ENCODE data around the gene HIF1AN. TPM values are rescaled to one million over a fixed set of nuclear protein-coding genes. Genes with fewer than 3 reads are reported as not detected.

HIF1AN gene
- 4.0 and 4.9 TPM in 2 replicates for polyA plus RNA-seq (2014; cell fraction: cytosol; rRNA removed)
- 9.6 and 17.1 TPM in 2 replicates for polyA plus RNA-seq (2014; cell fraction: nucleus; rRNA removed)

DNA sequence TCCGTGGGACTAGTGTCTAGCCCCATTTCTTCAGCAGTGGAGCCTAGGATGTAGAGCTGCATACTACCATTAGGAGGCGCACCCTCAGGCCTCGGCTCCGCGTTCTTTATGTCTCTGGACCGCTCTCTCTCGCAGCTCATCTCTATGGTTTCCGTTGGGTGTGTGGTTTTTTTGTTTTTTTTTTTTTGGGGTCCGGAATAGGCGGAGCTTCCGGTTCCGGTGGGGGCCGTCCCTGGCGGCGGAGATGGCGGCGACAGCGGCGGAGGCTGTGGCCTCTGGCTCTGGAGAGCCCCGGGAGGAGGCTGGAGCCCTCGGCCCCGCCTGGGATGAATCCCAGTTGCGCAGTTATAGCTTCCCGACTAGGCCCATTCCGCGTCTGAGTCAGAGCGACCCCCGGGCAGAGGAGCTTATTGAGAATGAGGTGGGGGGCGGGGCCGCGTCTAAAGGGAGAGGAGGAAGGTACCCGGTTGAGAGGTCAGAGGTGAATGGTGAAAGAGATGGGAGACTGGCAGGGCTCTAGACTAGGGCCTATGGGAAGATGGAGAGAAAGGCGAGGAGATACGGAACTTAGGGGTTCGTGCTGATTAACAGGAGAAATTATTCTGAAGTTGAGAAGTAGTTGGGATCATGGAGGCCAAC, at the start of gene HIF1AN:
Gene HIF1AN (plus strand): TSS at position 229 of the 639 bp plus-strand sequence. CDS start 16 bp downstream, at position 245.
- DNase-seq (ENCODE audit: low spot score) = peak; percentile 98

DNA sequence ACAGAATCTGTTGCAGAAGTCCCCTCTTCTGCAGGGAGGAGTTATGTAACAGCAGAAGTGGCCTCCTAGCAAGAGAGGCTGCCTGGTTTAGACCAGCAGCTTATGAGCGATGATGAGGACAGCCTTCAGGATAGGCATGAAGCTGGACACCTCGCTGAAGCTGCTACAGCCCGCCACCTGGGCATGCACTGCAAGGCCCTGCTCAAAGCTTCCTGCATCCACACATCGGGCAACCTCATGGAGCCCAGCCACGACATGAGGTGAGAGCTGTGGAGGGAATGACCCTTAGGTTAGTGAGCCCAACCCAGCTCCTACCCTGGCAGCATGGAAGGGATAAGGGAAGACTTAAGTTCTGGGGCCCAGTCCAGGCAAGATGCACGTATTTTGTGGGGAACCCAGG, 48.2 kb upstream of the HIF1AN start:
- no peak for DNase-seq (ENCODE audit: low spot score)

DNA sequence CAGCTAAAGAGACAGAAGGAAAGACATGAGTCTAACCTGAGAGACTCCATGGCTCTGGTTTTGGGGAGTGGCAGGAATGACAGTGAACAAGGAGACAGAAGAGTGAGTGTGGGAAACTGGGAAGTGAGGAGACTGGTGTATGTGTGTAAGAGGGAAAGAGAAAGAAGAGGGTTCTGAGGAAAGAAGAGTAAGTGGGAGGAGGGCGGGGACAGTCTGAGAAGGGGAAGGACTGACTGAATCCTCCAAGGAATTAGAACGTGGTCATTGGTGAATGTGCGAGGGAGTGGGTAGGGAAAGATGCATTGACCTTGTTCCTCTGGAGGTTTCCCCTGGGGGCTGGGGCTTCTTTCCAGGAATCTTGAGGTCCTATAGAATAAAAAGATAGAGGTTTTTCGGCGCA, 46.3 kb upstream of the HIF1AN start:
- DNase-seq (ENCODE audit: low spot score) = no peak

DNA sequence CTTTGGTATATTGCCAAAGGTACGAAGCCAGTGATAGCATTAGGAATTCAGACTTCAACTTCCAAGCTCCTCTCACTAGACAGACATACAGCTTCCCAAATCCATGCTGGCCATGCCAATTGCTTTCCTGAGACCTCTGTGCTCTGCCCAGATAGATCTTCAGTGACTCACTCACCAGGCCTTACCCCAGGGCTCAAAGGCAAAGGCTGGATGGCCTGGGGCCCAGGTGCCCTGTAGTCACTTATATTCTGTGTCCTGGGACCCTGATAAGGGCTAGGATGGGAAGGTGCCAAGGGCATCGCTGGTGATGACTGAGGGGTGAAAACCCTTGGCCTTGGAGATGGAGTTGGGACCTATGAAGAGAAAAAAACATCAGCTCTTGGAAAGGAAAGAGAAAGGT, 45.2 kb upstream of the HIF1AN start:
- no peak for DNase-seq (ENCODE audit: low spot score)

DNA sequence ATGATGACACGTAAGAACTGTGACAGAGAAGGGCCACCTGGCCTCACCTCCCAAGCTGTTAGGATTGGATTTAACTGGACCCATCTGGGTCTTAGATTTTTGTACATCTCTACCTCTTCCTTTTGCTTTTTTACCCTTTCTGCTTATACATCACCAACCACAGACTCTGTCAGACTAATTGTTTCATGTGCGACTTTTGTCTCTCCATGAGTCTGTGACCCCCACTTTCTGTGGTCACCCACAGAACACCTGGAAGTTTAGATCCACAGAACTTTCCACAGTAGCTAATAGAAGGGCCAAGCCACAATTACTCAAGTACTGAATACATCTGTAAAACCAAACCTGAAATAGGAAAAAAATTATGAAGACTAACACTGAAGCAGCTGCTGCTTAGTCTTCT, 39.2 kb upstream of the HIF1AN start:
- DNase-seq (ENCODE audit: low spot score) = no peak

DNA sequence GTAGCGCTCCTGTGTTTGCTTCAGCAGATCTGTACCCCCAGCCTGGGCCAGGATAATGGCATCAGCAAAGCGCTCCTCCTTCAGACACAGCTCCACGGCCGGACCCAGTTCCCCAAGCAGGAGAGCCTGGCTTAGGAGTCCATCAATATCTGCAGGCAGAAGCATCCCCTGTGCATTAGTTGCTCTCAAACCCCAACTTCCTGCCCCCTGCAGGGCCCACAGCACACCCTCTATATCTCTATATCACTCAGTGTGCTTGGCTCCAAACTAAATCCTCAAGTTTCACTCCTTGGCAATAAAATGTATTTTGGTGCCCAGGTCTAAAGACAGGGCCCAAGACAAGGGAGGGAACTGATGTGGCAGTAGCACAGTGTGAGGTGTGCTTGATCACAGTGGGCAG, 37.7 kb upstream of the HIF1AN start:
- no peak for DNase-seq (ENCODE audit: low spot score)

DNA sequence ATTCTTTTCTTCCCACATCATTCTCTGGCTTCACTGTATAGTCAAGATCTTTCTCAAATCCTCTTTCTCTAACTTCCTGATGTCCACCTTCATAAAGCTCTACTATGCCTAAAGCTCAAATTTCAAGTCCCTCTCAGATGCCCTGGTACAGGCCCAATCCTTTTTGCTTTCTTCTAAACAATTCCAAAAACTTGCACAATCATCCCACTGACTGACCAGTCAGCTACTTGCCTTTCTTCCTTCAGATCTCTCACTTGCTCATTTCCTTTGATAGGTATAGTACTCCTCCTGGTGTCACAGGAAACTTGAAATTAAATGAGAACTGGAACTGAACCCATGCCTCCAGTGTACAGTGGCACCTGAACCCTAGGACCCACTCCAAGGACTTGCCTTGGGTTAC, 34.3 kb upstream of the HIF1AN start:
- DNase-seq (ENCODE audit: low spot score) = no peak

DNA sequence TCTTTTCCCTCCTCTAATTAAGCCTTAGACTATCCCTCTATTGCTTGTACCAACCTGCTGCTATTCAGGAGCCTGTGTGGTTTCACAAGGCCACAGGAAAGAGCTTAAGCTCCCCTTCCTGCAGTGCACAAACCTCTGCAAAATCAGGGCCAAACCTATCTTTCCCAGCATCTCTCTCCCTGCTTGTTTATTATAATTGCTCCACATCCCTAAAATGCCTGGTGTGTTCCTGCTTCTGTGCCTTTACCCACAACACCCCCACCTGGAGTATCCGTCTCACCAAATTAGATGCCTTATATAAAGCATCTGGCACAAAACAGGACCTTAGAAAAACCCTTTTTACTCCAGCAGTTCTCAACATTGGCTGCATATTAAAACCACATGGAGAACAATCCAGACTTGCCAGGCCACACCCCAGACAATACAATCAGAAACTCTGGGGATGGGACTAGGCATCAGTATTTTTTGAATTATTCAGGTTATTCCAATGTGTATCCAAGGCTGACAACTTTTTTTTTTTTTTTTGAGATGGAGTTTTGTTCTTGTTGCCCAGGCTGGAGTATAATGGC, 32.7 kb upstream of the HIF1AN start:
- DNase-seq (ENCODE audit: low spot score) = no peak

DNA sequence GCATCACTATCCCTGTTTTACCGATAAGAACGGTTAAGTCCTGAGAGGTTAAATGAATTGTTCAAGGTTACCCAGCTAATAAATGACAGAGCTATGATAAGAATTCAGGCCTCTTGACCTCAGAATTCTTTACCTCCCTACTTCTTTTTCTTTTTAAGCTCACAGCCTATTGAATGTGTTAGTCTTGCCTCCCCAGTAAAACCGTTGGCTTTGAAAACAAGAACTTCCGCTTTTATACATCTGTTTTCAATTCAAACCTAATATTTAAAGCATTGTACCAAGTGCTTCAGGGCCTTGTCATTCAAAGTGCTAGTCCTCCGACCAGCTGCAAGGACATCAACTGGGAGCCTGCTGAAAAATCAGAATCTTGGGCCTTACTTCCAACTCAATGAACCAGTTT, 31.6 kb upstream of the HIF1AN start:
- no peak for DNase-seq (ENCODE audit: low spot score)

DNA sequence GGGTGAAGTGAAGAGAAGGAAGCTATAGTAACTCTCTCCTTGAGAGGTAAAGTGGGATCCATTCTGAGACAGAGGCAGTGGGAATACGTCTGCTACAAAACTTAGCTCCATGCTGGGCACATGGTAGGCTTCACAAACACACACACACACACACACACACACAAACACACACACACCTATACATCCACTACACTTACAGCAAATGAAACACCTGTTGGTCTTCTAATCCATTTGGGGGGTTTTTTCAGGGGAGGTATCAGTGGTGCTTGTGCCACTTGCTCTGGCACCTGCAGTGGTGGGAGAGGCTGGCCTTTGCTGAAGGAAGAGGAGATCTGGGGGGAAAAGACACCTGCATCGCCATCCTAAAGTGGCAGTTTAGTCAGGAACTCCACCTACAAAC, 30.6 kb upstream of the HIF1AN start:
- no peak for DNase-seq (ENCODE audit: low spot score)

DNA sequence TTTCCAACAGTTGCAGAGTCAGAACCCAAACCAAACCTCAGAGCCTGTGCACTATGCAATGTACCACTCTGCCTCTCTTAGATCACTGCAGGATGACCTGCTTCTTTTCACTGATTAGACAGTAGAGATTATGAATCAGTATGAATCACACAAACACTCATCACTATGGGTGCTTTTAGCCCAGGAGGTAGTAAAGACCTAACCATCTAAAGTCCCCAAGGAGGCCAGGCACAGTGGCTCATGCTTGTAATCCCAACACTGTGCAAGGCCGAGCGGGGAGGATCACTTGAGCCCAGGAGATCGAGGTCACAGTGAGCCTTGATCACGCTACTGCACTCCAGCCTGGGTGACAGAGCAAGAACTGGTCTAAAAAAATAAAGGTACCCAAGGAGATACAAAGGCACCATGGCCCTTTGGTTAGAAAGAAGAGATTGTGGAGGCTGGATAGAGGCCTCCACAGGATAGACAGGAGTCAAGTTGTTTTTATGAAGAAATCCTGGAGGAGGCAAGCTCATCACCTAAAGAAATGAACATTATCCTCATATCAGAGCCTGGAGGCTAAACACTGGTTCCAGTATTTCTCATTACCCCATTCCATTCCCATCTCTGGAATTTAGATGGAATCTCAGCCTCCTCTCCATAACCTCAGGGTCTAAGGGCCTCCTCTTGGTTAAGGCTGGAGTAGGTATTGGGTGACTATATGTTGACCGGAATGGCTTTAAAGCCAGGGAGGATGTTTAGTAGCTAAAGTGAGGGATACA, 29.0 kb upstream of the HIF1AN start:
- DNase-seq (ENCODE audit: low spot score) = no peak

DNA sequence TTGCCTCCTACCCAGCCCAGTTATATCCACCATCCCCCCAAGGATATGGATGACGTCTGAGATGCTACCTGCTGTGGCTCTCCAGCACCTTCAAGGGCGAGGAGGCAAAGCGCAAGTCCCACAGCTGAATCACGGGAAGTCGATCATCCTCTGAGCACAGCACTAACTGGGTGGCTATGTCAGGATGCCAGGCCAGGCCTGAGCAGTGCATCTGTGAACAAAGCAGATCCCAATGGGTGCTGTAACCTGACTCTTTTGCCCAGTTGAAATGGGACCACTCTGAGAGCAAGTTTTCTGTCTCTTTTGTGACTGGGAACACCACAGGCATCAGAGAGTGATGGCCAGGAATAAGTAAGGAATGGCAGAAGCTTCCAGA, 28.4 kb upstream of the HIF1AN start:
- no peak for DNase-seq (ENCODE audit: low spot score)

DNA sequence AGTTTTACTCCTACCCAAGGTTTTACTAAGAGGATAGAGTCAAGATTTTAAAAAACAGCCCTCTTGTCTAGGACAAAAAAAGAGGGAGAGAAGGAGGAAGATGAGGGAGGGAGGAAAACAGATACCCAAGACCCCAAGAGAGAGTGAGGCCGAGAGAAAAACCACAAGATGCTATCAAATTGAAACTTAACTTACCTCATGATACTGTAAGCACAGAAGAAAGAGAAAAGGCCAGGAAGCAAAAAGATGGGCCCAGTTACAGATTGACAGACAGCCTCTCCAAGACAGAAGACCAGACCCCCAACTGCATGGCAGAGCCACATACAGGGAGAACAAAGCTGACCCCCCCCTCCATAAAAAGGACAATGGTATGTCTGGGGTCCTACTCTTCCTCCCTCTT, 27.5 kb upstream of the HIF1AN start:
- DNase-seq (ENCODE audit: low spot score) = no peak

DNA sequence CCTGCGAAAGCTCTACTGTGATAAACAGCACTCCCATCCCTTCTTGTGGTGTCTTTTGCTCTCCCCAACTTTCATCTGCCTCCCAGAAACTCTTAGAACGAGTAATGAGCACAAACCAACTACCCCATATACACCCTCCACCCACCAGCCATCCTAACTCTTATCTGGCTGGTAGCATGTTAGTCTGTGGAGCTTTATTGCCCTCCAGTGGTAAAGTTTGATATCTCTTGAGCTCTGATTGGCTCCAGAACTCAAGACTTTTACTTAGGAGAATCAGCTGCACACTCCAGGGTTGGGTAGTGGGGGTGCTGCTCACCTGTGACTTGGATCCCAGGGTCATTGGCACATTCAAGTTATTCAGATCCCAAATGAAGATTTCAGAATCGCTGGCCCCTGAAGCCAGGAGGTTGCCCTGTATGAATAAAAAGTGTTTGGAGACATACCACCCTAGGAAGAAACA, 27.0 kb upstream of the HIF1AN start:
- DNase-seq (ENCODE audit: low spot score) = peak; percentile 67

DNA sequence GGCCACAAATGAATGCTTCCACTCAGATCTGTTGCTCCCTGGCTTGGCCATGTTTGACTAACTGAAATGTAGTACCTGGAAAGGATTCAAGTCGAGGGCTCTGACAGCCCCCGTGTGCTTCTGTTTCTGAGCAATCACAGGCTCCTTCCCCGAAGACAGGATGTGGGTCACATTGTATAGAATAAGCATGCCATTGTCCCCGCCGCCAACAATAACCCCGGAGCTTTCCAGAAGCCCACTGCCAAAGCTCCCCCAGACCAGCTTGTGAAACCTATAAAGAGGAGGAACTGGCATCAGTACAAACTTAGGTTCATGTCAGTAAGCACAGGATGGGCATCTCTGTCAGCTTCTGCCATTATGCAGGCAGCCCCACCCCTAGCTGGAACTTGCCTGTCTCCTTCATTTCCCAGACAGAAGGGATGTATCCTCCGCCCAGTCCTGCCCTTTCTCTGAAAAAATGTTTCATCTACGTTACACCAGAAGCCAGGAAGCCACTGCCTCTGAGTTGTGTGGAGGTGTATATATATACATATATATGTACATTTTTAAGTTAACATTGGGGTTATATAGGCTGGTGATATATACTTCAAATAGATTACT, 26.4 kb upstream of the HIF1AN start:
- no peak for DNase-seq (ENCODE audit: low spot score)

DNA sequence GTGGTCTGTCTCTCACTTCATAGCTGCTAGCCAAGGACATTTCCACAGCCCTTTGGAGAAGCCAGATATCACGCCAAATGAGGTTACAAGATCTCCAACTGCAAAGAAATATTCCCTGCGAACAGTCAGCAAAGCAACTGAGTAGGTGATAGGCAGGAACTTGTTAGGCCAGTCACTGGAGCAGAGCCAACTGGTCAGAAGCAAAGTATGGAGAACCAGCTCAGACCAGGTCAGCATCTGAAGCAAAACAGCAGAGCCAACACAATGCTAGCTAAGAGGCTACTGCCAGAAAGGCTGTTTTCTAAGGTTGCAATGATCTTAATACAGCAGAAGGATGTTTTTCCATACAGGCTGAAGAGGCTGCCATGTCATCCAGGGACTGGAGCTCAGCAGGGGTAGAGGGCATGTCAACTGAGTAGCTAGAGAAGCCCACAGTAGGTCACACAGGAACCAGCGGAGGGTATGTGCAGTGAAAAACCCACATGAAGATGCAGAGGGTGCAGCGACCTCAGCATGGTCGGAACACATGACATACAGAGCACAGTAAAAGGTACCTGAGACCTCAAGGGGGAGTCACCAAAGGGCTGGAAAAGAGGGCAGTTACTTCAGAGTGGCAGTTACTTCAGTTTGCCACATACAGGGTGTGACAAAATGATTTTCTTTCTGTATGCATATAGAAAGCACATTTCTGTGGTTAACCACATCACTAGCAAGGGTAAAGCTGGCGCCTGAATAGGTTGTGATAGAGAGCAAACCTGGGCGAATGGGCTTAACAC, 25.0 kb upstream of the HIF1AN start:
- DNase-seq (ENCODE audit: low spot score) = no peak

DNA sequence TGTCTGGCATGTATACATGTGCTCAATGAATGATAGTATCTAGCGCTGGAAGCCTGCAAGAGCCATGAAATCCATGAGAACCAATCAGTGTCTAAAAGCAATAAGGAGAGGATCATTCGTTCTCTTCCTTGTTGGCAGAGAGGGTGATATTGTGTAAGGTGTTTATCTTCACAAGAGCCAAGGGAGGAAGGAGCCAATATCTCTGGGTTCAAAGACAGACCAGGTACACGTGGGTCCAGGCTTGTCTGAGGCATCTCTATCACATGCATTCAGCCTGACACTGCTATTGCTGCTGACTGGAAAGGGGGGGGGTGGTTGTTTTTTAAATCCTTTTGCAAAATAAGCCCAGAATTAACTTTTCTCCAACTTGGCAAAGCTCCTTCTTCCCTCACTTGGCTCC, 20.1 kb upstream of the HIF1AN start:
- DNase-seq (ENCODE audit: low spot score) = no peak

DNA sequence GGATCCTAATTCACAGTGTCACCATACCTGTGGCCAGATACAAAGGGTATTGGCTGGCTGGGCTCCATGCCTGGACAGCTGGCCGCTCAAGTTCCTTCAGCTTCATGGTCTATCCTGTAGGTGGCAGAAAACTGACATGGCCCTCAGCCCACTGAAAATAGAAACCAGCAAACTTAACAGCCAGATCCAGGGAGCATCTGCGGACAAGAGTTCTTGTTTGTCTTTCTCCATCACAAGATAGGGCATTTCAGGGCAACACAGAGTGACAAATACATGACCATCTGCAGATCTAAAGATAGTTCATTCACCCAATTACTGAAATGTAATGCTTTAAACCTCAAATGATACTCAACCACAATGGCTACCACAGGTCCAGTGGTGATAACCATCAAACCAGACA, 18.9 kb upstream of the HIF1AN start:
- peak; percentile 65 for DNase-seq (ENCODE audit: low spot score)

DNA sequence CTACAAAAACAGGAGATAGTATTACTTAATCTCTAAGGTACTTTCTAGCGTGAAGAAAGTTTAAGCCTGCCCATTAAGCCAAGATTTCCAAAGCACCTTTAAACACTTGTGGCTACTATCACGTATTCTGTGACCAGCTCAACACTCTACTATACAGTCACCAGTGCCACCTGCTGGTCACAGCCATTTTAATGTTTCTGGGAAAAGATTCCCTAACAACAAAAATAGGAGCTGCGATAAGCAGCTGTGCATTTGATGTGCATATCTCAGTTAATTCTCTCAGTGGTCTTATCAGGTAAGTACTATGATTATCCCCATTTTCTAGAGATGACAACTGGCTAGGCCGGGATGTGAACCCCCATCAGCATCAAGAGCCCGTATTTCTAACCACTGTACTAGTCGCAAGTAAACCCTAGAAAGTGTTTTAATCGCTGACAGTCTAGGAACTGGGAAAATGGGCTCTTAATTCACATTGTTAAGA, 16.9 kb upstream of the HIF1AN start:
- DNase-seq (ENCODE audit: low spot score) = peak; percentile 69

DNA sequence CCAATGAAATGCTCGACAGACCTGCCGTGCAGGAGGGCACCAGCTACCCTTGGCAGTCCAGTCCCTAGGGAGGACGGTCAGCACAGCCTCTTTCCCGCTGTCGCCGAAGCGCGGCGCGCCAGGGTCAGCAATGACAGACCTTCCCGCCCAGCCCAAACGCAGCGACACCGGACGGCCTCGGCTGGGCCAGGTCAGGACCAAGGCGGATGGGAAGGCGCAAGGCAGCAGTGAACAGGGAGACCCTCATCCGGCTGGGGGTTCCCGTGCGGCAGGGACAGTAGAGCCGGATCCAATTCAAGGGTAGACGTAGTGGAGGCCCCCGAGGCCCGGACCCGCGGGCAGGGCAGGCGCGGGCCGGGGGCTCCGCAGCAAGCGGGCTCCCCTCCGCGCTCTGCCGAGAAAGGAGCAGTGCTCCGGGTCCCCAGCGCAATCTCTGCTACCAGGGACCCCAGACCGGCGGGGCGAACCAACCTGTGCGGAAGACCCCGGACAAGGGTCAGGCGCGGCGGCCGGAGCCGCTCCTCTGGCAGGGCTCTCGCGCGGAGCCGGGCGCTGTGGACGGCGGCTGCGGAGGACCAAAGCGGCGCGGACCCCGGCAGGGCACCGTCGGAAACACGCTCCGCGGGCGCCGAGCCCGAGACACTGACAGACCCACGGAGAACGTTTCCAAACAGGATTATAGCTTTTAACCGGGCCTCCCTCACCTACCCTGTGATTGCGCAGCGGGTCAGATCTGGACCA, 16.3 kb upstream of the HIF1AN start, which contains the start of gene SEC31B:
Gene SEC31B (minus strand): TSS at position 551 of the 741 bp plus-strand sequence. CDS start 2,909 bp downstream, outside the sequence.
- DNase-seq (ENCODE audit: low spot score) = peak; percentile 45

DNA sequence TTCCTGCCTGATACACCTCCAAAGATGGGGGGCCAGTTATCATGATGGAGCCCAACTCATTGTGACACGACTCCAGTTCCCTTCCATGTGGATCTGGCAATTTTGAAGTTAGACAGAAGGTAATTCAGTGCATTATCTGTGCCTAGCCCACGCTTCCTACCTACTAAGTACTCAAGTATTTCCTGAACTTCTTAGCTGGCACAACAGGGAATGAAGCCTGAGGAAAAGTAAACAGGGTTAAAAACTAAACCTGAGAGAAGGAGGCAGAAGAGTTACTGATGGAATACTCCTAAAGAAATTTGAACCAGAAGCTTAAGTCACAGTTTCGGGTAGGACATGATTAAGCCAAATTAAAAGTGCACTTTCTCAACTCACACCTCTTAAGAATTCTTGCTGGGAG, 14.9 kb upstream of the HIF1AN start:
- DNase-seq (ENCODE audit: low spot score) = no peak

Measured in SK-N-DZ (cell line).